Measurements from ENCODE around the gene SOCS4. TPM values are rescaled to one million over a fixed set of nuclear protein-coding genes. Genes with fewer than 3 reads are reported as not detected.

SOCS4 gene
- total and polyA plus RNA-seq, 8 donors: 2.4 to 13.4 (median 5.7) TPM

DNA sequence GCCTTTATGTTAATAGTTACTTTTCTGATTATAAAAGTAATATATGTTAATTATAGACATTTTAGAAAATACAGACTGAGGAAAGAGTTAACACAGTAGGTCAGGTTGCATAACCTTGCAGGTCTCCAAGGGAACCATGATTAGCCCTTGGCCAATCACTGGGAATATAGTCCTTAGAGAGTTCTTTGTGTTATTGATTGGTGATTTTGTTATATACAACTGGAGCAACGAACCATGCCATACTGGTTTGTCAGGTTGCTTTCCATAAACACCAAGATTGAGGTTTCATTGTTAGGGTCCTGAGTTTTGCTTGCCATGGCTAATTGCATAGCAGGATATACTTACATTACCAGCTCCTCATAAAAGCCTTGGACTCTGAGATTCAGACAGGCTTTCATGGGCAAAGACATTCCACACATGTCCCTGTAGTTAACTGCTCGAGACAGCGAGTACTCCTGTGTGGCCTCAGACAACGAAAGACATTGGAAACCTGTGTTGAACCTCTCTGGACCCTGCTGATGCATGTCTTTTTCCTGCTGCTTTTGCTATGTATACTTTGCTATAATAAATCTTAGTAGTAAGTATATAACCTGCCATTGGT, 58.1 kb downstream of the SOCS4 start:
- no peak overlapping the region for H3K4me3 ChIP-seq
- H3K9me3 ChIP-seq: no peaks in the 10 kb centered on the region
- 14 to 16% methylated on average over 4 of the region's 4 CpGs for WGBS, 2 donors
- TF ChIP-seq, protein P1, sequence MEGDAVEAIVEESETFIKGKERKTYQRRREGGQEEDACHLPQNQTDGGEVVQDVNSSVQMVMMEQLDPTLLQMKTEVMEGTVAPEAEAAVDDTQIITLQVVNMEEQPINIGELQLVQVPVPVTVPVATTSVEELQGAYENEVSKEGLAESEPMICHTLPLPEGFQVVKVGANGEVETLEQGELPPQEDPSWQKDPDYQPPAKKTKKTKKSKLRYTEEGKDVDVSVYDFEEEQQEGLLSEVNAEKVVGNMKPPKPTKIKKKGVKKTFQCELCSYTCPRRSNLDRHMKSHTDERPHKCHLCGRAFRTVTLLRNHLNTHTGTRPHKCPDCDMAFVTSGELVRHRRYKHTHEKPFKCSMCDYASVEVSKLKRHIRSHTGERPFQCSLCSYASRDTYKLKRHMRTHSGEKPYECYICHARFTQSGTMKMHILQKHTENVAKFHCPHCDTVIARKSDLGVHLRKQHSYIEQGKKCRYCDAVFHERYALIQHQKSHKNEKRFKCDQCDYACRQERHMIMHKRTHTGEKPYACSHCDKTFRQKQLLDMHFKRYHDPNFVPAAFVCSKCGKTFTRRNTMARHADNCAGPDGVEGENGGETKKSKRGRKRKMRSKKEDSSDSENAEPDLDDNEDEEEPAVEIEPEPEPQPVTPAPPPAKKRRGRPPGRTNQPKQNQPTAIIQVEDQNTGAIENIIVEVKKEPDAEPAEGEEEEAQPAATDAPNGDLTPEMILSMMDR (IDR thresholded peaks at IDR 0.05): no peak
- ATAC-seq (peak; percentile 36 to 78 (median 61)), DNase-seq (no peak), FAIRE-seq (no peak)
- H3K4me1 ChIP-seq: peaks cover 0 to 12% (median 0%) of the 10 kb centered on the region in 3 donors
- no peaks in the 10 kb centered on the region for H3K27me3 ChIP-seq
- intact Hi-C loops (cut with DNase I): loop anchor here in 1 of 3 donors (5.0 kb wide), 1 partner anchor 82 kb away; no protein-coding TSS in a partner anchor
- no peak overlapping the region for H3K27ac ChIP-seq
- H3K36me3 ChIP-seq: no peaks in the 10 kb centered on the region

DNA sequence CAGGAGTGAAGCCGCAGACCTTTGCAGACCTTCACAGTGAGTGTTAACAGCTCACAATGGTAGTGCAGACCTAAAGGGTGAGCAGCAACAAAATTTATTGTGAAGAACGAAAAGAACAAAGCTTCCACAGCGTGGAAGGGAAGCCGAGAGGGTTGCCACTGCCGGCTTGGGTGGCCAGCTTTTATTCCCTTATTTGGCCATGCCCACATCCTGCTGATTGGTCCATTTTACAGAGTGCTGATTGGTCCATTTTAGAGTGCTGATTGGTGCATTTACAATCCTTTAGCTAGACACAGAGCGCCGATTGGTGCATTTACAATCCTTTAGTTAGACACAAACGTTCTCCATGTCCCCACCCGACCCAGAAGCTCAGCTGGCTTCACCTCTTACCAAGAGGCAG, 59.9 kb downstream of the SOCS4 start:
- FAIRE-seq (no peak), ATAC-seq (no peak), DNase-seq (no peak)
- TF ChIP-seq, protein P1 (IDR thresholded peaks at IDR 0.05): no peak
- no peak overlapping the region for H3K27ac ChIP-seq
- H3K4me1 ChIP-seq: peaks cover 0 to 12% (median 0%) of the 10 kb centered on the region in 3 donors
- no peaks in the 10 kb centered on the region for H3K36me3 ChIP-seq
- 86 to 93% methylated on average over 9 of the region's 9 CpGs for WGBS, 2 donors
- intact Hi-C loops (cut with DNase I): loop anchor here in 1 of 3 donors (5.0 kb wide), 1 partner anchor 80 kb away; no protein-coding TSS in a partner anchor
- H3K27me3 ChIP-seq: no peaks in the 10 kb centered on the region
- H3K4me3 ChIP-seq: no peak overlapping the region
- H3K9me3 ChIP-seq: no peaks in the 10 kb centered on the region

DNA sequence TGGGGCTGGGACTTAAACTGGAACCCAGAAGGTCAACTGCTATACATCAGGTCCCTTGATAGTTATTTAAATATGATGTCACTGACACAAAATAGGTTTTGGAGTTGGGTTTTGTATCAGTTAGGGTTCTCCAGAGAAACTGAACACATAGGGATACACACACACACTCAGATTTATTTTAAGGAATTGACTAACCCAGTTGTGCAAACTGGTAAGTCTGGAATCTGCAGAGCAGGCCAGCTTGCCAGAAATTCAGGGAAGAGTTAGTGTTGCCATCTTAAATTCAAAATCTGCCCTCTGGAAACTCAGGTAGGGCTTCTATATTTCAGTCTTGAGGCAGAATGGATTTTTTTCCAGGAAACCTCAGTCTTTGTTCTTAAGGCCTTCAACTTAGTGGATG, 61.3 kb downstream of the SOCS4 start:
- no peak overlapping the region for H3K27ac ChIP-seq

DNA sequence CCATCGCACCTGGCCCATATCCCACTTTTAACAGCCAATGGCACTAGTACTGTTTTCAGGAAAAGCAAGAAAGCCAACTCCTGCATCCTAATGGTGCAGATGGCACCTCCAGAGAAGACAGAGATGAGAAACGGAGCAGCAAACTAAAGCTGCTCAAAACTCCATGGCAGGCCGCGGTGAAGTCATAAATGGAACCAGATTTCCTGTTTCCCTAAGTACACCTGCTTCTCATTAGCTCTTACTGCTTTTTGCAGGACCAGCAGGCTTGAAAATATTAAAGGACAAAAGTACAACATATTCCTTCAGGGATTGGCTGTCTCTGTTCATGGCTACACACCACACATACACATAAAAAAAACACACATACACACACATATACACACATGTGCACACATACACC, 65.3 kb downstream of the SOCS4 start:
- no peak for DNase-seq
- Histone ChIP-seq H3K36me3 (no peaks in the 10 kb centered on the region), H3K4me3 (no peak overlapping the region), H3K4me1 (no peaks in the 10 kb centered on the region), H3K9me3 (no peaks in the 10 kb centered on the region), H3K27me3 (no peaks in the 10 kb centered on the region), H3K27ac (no peak overlapping the region)
- TF ChIP-seq, protein P1 (IDR thresholded peaks at IDR 0.05): no peak
- 69 to 79% methylated on average over 4 of the region's 4 CpGs for WGBS, 2 donors
- no peak for FAIRE-seq
- ATAC-seq: no peak
- intact Hi-C loops (cut with DNase I): loop anchor here in 2 of 3 donors (5.0 kb wide), 2 partner anchors 65 to 70 kb away; no protein-coding TSS in a partner anchor

More for the DNA sequence above, 61.3 kb downstream of the SOCS4 start:
- TF ChIP-seq, protein P1 (IDR thresholded peaks at IDR 0.05): no peak
- intact Hi-C loops (cut with DNase I): loop anchor here in 1 of 3 donors (5.0 kb wide), 1 partner anchor 79 kb away; no protein-coding TSS in a partner anchor
- Histone ChIP-seq H3K4me3 (no peak overlapping the region), H3K9me3 (no peaks in the 10 kb centered on the region), H3K27me3 (no peaks in the 10 kb centered on the region), H3K36me3 (no peaks in the 10 kb centered on the region), H3K4me1 (peaks cover 0 to 12% (median 0%) of the 10 kb centered on the region in 3 donors)
- no peak for DNase-seq
- no peak for ATAC-seq
- FAIRE-seq: no peak

All from pancreas (tissue), 10 donors.